Erythroblast (primary cell): ENCODE data around the gene FAM174C.

Experiments
- GATA1 ChIP-seq: IDR thresholded peaks from 2 replicates; pipeline ENCODE4 v1.6.1; 2011; ENCODE audit warnings: low read depth, mild to moderate bottlenecking, control low read depth, low read length, moderate library complexity
- POLR2A ChIP-seq: IDR thresholded peaks from 2 replicates; pipeline ENCODE4 v1.6.1; 2011; ENCODE audit warnings: mild to moderate bottlenecking, low read length

DNA sequence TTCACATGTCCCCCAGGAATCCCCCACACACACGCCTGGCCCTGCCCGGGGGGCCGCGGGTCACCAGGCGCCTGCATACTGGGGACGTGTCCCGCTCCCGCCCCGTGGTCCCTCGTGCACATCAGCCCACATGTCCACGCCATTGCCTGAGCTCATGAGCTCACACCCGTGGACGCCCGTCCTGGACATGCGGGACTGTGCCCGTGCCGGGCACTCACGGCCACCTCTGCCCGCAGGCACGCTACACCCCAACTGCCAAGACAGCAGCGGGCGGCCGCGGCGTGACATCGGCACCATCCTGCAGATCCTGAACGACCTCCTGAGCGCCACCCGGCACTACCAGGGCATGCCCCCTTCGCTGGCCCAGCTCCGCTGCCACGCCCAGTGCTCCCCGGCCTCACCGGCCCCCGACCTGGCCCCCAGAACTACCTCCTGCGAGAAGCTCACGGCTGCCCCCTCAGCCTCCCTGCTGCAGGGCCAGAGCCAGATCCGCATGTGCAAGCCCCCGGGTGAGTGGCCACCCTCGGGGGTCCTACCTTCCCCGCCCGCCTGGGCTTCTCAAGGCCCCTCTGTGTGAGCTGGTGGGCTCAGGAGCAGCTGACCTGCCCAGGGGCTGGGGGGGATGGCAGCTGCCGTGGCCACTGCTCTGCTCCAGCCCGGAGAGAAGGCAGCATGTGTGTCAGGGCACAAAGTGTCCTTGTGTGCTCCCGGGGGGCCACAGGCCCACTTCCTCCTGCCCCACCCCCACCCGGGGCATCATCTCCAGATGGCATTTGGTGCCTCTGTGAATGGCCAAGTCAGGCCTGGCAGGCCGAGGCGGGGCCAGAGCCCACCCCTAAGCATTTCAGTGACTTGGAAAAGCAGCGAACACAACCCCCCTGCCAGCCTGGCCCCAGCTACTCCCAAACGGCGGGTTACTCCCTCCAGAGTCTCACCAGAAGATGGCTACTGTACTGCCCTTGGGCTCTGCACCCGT lies 19.9 kb upstream of the FAM174C start:
- TF ChIP-seq POLR2A (no peak), GATA1 (no peak)
